Panc1 (cell line): Measurements from ENCODE around the gene TMEM141. TPM values are rescaled to one million over a fixed set of nuclear protein-coding genes. Genes with fewer than 3 reads are reported as not detected.

ENCODE experiments used
- ATAC-seq: fragments of 200-7000 bp; cut with Tn5 transposase; 2 replicates; pipeline ENCODE4 v1.9.1; 2020; ENCODE audit warnings: mild to moderate bottlenecking, moderate library complexity
- BruUV-seq: library from RNA; stranded (reverse); fragments of 400-500 nt; replicated peaks from 2 replicates; lab custom pipeline; 2021; lab: Mats Ljungman, UMichigan
- CTCF ChIA-PET: fragments of 300-600 bp; sonication (Branson Sonifier 250); formaldehyde crosslinking; loops from one replicate; lab custom pipeline; 2022; ENCODE audit warnings: antibody characterized with exemption; lab: Charles Lee
- POLR2A ChIA-PET: fragments of 300-600 bp; sonication (Branson Sonifier 250); formaldehyde crosslinking; loops from one replicate; lab custom pipeline; 2022; ENCODE audit warnings: antibody characterized with exemption; lab: Charles Lee
- DNase-seq: peaks from one replicate; pipeline ENCODE4 v3.0.0-alpha.2; 2010; ENCODE audit warnings: low read depth, low spot score
- H3K27ac ChIP-seq: 2 replicates; pipeline ENCODE4 v1.5.1; 2011; ENCODE audit warnings: mild to moderate bottlenecking, low read length, inconsistent platforms
- H3K27me3 ChIP-seq: fragments of 200-500 bp; sonication (Bioruptor generic); 2 replicates; pipeline ENCODE4 v1.6.0; 2014; ENCODE audit warnings: low read length, inconsistent platforms; ENCODE audit not compliant: control insufficient read depth, insufficient read depth
- H3K36me3 ChIP-seq: fragments of 200-500 bp; sonication (Bioruptor generic); 2 replicates; pipeline ENCODE4 v1.5.1; 2014; ENCODE audit warnings: inconsistent platforms, mild to moderate bottlenecking, low read length, moderate library complexity; ENCODE audit not compliant: control insufficient read depth, insufficient read depth
- H3K4me1 ChIP-seq: 2 replicates; pipeline ENCODE4 v1.5.1; 2011; ENCODE audit warnings: inconsistent platforms, mild to moderate bottlenecking, low read length, moderate library complexity; ENCODE audit not compliant: control insufficient read depth, insufficient read depth
- H3K4me3 ChIP-seq, 2 experiments: 2 replicates each; pipeline ENCODE4 v1.5.1; 2011 to 2012; ENCODE audit warnings: low read depth in 2 of 2, low read length in 2 of 2, mild to moderate bottlenecking in 2 of 2, inconsistent platforms in 1 of 2, moderate library complexity in 1 of 2
- H3K9me3 ChIP-seq: fragments of 200-500 bp; sonication (Bioruptor generic); 2 replicates; pipeline ENCODE4 v1.5.1; 2014; ENCODE audit warnings: low read depth, mild to moderate bottlenecking, inconsistent platforms, low read length, moderate library complexity; ENCODE audit not compliant: control insufficient read depth, insufficient read depth
- POLR2AphosphoS5 ChIP-seq: IDR thresholded peaks from 2 replicates; pipeline ENCODE4 v1.6.1; 2012; ENCODE audit warnings: mild to moderate bottlenecking, low read depth, low read length, moderate library complexity
- SIN3A ChIP-seq: IDR thresholded peaks from 2 replicates; pipeline ENCODE4 v1.6.1; 2012; ENCODE audit warnings: low read depth, mild to moderate bottlenecking, low read length, moderate library complexity, borderline replicate concordance; ENCODE audit not compliant: insufficient read depth
- TCF7L2 ChIP-seq: IDR thresholded peaks from 2 replicates; pipeline ENCODE4 v1.6.1; 2011; ENCODE audit warnings: mild to moderate bottlenecking, low read depth, low read length, inconsistent platforms
- in situ Hi-C: cut with HindIII; loops from 2 replicates; pipeline ENCODE4 v1.10.0; 2016; ENCODE audit warnings: low sequenced_read_pairs, low pct_unique_long_range_greater_than_20kb
- intact Hi-C: fragments of 100-400 bp; cut with micrococcal nuclease; formaldehyde crosslinking; loops from one replicate; pipeline ENCODE4 v1.10.0; 2022; ENCODE audit not compliant: unreplicated experiment
- total RNA-seq: library from RNA; stranded (reverse); gene quantifications from one replicate; pipeline ENCODE4 v1.2.1, GENCODE V29; 2021; ENCODE audit not compliant: unreplicated experiment
- TF ChIP-seq, protein P1 (sequence below): fragments of 450-650 bp; IDR thresholded peaks from 2 replicates; pipeline ENCODE4 v1.5.1; 2017; ENCODE audit warnings: mild to moderate bottlenecking
- TF ChIP-seq, protein P2 (sequence below), 2 experiments: IDR thresholded peaks; 2 replicates each; pipeline ENCODE4 v1.6.1; 2011 to 2012; ENCODE audit warnings: low read depth in 2 of 2, control low read depth in 1 of 2, low read length in 1 of 2, mild to moderate bottlenecking in 1 of 2, moderate library complexity in 1 of 2; ENCODE audit not compliant: insufficient read depth in 1 of 2

Gene TMEM141
- total RNA-seq, 1 experiment from 2014 or later = 53.5 TPM

DNA sequence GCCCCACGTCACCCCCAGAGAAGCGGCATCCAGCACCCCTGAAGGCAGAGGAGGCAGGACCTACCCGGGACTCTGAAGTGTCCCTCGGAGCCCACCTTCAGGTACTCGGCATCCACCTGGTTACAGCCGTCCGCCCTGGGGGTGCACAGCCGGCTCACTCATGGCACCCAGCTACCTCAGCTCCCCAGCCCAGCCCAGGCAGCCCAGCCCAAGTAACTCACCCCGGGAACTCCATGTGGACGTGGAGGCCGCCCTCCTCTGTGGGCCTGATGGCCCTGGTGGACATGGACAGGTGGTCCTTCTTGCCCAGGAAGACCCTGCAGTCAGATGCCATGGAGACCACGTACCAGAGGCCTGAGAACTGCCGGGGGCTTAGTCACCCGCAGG lies 27.5 kb upstream of the TMEM141 start:
- POLR2A ChIA-PET = no interaction called here
- no peaks in the 10 kb centered on the region for H3K36me3 ChIP-seq
- in situ Hi-C loops (no loop called here), intact Hi-C loops (no loop called here)
- no peak overlapping the region for H3K27ac ChIP-seq
- H3K9me3 ChIP-seq = no peaks in the 10 kb centered on the region
- peaks cover 3% of the 10 kb centered on the region; the same call in 1 of the 2 replicates for H3K4me1 ChIP-seq
- DNase-seq (no peak), ATAC-seq (no peak)
- TF ChIP-seq, protein P1, sequence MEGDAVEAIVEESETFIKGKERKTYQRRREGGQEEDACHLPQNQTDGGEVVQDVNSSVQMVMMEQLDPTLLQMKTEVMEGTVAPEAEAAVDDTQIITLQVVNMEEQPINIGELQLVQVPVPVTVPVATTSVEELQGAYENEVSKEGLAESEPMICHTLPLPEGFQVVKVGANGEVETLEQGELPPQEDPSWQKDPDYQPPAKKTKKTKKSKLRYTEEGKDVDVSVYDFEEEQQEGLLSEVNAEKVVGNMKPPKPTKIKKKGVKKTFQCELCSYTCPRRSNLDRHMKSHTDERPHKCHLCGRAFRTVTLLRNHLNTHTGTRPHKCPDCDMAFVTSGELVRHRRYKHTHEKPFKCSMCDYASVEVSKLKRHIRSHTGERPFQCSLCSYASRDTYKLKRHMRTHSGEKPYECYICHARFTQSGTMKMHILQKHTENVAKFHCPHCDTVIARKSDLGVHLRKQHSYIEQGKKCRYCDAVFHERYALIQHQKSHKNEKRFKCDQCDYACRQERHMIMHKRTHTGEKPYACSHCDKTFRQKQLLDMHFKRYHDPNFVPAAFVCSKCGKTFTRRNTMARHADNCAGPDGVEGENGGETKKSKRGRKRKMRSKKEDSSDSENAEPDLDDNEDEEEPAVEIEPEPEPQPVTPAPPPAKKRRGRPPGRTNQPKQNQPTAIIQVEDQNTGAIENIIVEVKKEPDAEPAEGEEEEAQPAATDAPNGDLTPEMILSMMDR = no peak
- TF ChIP-seq TCF7L2 (no peak), POLR2AphosphoS5 (no peak), SIN3A (no peak)
- TF ChIP-seq, protein P2, sequence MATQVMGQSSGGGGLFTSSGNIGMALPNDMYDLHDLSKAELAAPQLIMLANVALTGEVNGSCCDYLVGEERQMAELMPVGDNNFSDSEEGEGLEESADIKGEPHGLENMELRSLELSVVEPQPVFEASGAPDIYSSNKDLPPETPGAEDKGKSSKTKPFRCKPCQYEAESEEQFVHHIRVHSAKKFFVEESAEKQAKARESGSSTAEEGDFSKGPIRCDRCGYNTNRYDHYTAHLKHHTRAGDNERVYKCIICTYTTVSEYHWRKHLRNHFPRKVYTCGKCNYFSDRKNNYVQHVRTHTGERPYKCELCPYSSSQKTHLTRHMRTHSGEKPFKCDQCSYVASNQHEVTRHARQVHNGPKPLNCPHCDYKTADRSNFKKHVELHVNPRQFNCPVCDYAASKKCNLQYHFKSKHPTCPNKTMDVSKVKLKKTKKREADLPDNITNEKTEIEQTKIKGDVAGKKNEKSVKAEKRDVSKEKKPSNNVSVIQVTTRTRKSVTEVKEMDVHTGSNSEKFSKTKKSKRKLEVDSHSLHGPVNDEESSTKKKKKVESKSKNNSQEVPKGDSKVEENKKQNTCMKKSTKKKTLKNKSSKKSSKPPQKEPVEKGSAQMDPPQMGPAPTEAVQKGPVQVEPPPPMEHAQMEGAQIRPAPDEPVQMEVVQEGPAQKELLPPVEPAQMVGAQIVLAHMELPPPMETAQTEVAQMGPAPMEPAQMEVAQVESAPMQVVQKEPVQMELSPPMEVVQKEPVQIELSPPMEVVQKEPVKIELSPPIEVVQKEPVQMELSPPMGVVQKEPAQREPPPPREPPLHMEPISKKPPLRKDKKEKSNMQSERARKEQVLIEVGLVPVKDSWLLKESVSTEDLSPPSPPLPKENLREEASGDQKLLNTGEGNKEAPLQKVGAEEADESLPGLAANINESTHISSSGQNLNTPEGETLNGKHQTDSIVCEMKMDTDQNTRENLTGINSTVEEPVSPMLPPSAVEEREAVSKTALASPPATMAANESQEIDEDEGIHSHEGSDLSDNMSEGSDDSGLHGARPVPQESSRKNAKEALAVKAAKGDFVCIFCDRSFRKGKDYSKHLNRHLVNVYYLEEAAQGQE (IDR thresholded peaks at IDR 0.05; ENCODE audit: insufficient read depth in 1 of 2, low read depth in 2 of 2, low read length in 1 of 2) = no peak
- CTCF ChIA-PET = interaction anchor here (0.5 kb wide), 1 partner anchor 27 kb away, joined by 6 read pairs; no protein-coding TSS in a partner anchor
- BruUV-seq = no TSS peak
- H3K27me3 ChIP-seq = no peaks in the 10 kb centered on the region
- H3K4me3 ChIP-seq = no peak overlapping the region

DNA sequence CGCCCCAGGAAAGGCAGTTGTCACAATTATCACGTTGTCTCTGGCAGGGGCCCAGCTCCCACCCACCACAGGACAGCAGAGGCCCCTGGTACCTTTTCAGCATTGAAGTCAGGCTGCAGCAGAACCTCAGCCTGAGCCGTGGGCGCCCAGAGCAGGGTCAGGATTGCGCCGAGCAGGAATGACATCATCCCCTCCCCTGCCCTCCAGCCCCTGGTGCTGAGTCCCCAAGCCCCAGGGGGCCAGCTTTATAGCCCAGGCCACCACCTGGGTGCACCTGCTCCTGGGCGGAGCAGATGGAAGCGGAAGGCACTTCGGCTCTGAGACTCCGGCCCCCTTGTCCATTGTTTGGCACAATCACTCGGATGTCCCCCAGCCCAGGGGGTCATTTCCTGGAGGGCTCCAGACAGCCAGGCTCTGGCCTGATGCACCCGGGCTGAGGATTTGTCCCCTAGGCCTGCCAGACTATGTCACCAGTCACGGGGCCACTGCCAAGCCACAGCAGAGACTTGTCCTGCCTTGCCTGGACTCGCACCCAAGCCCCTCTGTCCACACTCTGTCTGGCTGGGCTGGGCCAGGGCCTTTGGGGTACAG lies 26.7 kb upstream of the TMEM141 start, which contains the start of gene LCN15:
LCN15 (minus strand) TSS at position 218 of the 591 bp plus-strand sequence; CDS start at position 188, 30 bp downstream.
- intact Hi-C loops = no loop called here
- H3K36me3 ChIP-seq = no peaks in the 10 kb centered on the region
- in situ Hi-C loops = no loop called here

More for the DNA sequence above, 26.7 kb upstream of the TMEM141 start, which contains the start of gene LCN15:
- Histone ChIP-seq H3K27ac (no peak within 1 kb of the TSS), H3K9me3 (no peaks in the 10 kb centered on the region), H3K4me1 (peaks cover 3% of the 10 kb centered on the region; the same call in 1 of the 2 replicates), H3K27me3 (no peaks in the 10 kb centered on the region), H3K4me3 (no peak within 1 kb of the TSS)
- ATAC-seq = no peak
- ChIA-PET CTCF (no interaction called here), POLR2A (no interaction called here)
- TF ChIP-seq TCF7L2 = no peak
- no peak for TF ChIP-seq POLR2AphosphoS5
- TF ChIP-seq, protein P2 (IDR thresholded peaks at IDR 0.05; ENCODE audit: insufficient read depth in 1 of 2, low read depth in 2 of 2, low read length in 1 of 2) = no peak
- TF ChIP-seq, protein P1 = no peak
- no peak for DNase-seq
- BruUV-seq = no TSS peak
